DLD1 (cell line): ENCODE measurements around the gene KREMEN1.
"Not testable (repeated sequence)": the region's sequence is repeated elsewhere in the genome, so short reads cannot be mapped to it uniquely, and the experiment has no call there.

Experiments
- in situ Hi-C: cut with HindIII; loops from 2 replicates; pipeline ENCODE4 v1.10.0; 2017; ENCODE audit warnings: low sequenced_read_pairs

Gene KREMEN1

GRCh38 chr22:29078036-29078868 is 5.4 kb downstream of the KREMEN1 start:
- in situ Hi-C loops = no loop called here

- in situ Hi-C loops = no loop called here
Measured at GRCh38 chr22:29078869-29079207, 6.0 kb downstream of the KREMEN1 start.

- in situ Hi-C loops = no loop called here
Measured at GRCh38 chr22:29079218-29079901, 6.5 kb downstream of the KREMEN1 start.

- in situ Hi-C loops = no loop called here
Measured at GRCh38 chr22:29080106-29080975, 7.5 kb downstream of the KREMEN1 start.

GRCh38 chr22:29081517-29082236 is 8.8 kb downstream of the KREMEN1 start:
- in situ Hi-C loops = no loop called here

- in situ Hi-C loops = no loop called here
Measured at GRCh38 chr22:29082826-29083545, 10.2 kb downstream of the KREMEN1 start.

- in situ Hi-C loops = not testable (repeated sequence)
Measured at GRCh38 chr22:29083576-29083932, 10.7 kb downstream of the KREMEN1 start.

GRCh38 chr22:29083933-29084591 is 11.2 kb downstream of the KREMEN1 start:
- in situ Hi-C loops = no loop called here

GRCh38 chr22:29087012-29087411 is 14.2 kb downstream of the KREMEN1 start:
- in situ Hi-C loops = no loop called here

GRCh38 chr22:29088809-29089208 is 16.0 kb downstream of the KREMEN1 start:
- in situ Hi-C loops = no loop called here

- in situ Hi-C loops = no loop called here
Measured at GRCh38 chr22:29089507-29089906, 16.7 kb downstream of the KREMEN1 start.

GRCh38 chr22:29090039-29090438 is 17.2 kb downstream of the KREMEN1 start:
- in situ Hi-C loops = no loop called here

GRCh38 chr22:29092243-29092642 is 19.4 kb downstream of the KREMEN1 start:
- in situ Hi-C loops = no loop called here

GRCh38 chr22:29093030-29093429 is 20.2 kb downstream of the KREMEN1 start:
- in situ Hi-C loops = no loop called here

- in situ Hi-C loops = no loop called here
Measured at GRCh38 chr22:29093501-29094300, 20.9 kb downstream of the KREMEN1 start.

- in situ Hi-C loops = no loop called here
Measured at GRCh38 chr22:29095459-29095858, 22.6 kb downstream of the KREMEN1 start.

- in situ Hi-C loops = no loop called here
Measured at GRCh38 chr22:29096736-29097669, 24.2 kb downstream of the KREMEN1 start.

- in situ Hi-C loops = no loop called here
Measured at GRCh38 chr22:29098296-29098695, 25.5 kb downstream of the KREMEN1 start.
